Midbrain (tissue), 1 donor: Measurements from ENCODE around the gene CNTN5.

Experiments used
- DNase-seq: peaks from one replicate; lab custom pipeline; 2025; lab: John Stamatoyannopoulos, UW

CNTN5 gene

DNA sequence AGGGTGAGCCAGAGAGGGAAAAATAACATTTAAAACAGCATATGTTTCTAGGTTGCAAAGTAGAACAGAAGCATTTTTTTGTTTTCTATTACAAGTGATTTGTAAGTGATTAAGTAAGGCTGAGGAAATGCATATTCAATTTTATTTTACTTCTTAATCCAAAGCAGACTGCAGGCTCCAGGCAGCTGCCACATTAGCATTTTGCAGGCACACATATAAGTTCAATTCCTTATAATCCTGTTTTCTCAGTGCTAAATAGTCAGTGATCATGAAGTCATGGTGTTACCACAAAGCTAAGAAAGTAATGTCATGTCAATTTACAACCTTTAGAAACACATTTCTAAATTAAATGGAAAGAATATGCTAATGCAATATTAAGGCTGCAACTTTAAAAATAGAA, 149.8 kb downstream of the CNTN5 start:
- no peak for DNase-seq

DNA sequence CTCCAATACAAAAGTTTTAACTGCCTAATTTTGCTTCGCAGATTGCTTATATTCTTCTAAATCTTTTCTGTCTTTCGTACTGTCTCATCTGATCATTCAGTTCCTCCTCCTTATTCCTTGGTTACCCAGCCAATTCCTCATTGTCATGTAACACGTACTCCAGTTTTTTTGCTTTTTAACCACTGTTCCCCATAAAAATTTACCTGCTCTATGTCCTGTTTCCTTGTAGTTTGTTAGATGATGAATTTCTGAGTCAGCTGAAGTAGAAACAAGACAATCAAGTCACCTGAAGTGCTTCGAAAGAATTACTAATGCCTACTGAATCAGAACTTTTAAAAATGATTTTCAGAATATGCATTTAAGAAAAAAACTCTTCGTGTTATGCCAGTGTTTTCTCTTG, 150.6 kb downstream of the CNTN5 start:
- no peak for DNase-seq

DNA sequence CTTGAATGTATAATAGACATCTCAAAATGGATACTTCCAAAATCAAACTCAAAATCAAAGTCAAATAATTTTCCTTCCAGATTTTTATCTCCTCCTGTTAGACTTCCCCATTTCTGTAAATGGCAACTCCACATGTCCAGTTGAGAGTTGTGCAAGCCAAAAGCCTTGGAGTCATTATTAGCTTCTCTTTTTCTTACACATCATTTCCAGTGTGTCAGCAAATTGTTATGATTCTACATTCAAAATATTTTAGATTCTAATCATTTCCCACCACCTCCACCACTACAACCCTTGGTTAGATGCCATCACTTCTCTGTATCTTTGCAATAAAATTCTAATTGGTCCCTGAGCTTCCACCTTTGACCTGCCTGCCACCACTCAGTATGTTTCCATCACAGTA, 155.7 kb downstream of the CNTN5 start:
- DNase-seq, result no peak

DNA sequence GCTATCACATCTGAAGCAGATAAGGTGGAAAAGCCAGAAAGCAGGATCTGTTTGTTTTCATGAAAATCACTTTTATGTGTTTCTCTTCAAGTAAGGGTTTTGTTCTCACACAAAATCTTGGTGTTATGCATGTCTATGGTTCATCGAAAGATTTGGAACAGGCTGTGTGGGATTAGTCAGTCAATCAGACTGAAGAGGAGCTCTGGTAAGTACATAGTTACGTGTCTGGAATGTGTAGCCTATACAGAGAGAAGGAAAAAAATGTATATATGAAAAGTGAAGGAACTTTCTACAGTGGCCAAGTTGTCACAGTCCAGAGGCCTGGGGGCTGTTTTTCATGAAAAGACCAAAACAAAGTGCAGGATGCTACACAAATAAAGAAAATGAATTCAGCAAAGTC, 156.7 kb downstream of the CNTN5 start:
- DNase-seq, result no peak

DNA sequence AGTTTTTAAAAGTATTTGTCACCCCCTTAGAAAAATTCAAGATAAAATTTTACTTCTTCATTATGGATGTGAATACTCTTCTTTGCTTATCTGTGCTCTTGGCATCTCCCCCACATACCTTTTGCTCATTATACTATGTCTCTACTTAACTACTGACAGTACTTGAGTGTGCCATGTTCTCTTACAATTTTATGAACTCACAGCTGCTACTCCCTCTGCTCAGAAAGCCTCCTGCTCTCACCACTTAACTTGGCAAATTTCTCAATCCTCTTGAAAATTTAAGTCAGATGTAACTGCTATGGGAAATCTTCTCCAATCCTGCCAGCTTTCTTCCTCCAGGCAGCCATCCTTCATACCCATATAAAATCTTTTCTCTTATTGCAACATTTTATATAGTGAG, 163.4 kb downstream of the CNTN5 start:
- DNase-seq, result no peak

DNA sequence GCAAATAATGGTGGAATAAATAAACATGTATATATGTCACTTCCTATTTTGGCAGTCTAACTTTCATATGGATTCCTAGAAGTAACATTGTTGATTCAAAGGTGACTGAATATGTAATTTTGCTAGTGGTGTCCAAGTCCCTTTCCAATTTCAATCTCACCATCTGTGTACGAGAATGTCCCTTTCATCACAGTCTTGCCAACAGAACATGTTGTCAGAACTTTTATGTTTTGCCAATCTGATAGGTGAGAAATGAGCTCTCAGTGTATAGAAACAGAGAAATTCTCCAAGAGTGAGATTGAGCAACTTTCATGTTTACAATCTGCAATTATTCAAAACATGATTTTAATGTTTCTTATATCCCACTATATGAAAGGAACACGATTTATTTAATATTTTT, 167.5 kb downstream of the CNTN5 start:
- no peak for DNase-seq

DNA sequence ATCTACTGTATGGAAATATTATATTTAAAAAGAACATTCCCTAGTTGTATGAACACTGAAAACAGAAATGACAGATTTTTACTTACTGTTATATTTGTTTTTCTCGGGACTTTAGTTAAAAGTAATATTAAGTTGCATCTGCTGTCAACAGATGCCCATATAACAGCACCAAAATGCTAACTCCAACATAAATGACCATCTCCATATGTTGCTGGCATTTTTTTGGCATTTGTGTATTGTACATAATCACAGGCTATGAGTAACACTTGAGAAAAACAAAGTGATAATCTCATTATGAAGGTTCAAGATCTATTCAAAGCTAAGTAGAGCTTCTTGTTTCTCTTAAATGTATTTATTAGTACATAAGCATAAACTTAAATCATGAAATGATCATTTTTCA, 172.0 kb downstream of the CNTN5 start:
- DNase-seq, result no peak

DNA sequence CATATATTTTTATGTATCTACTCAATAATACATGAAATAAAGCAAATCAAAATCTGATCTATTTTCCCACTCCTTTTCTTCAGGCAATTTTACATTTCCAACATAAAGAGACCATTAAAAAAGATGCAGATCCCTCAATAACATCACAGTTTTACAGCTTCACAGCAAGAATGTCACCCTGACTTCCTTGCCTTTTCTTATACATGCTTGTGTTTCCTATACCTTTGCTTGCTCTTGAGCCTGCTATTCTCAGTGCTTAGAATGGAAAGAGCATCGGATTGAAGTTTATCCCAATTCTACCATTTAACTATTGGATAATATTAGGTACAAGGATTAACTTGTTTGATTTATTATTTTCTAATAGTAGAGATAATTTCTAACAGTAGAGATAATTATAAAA, 176.7 kb downstream of the CNTN5 start:
- DNase-seq, result no peak

DNA sequence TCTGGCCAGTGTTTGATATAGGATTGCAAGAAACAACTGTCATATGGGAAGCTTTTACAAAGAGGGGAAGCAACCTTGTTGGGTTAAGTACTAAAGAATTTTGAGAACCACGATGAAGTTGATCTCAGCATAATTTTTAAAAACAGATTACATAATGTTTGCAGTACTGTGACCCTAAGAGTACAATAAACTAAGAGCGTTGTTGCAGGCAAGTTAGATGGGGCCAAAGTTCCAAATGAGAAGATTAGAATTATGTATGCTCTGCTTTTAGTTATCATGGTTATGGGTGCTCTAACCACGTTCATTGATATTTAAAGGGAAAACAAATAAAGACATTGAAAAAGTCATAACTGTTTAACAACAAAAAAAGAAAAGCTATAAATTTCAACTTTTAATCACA, 177.5 kb downstream of the CNTN5 start:
- no peak for DNase-seq

DNA sequence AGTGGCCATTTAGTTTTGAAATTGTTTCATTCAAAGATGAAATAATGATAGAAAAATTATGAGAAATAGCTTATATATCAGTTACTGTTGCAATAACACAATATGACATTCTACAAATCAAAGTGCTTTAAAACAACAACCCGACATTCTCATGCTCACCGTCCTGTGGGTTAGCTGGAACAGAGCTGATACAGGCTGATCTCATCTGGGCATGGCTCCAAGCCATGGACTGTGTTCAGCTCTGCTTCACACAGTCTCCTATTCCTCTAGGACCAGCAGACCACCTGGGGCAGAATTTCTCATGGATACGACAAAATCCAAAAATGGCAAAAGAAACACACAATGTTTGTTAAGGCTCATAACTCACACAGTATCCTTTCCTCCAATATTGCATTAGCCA, 178.6 kb downstream of the CNTN5 start:
- peak; percentile 22 for DNase-seq

DNA sequence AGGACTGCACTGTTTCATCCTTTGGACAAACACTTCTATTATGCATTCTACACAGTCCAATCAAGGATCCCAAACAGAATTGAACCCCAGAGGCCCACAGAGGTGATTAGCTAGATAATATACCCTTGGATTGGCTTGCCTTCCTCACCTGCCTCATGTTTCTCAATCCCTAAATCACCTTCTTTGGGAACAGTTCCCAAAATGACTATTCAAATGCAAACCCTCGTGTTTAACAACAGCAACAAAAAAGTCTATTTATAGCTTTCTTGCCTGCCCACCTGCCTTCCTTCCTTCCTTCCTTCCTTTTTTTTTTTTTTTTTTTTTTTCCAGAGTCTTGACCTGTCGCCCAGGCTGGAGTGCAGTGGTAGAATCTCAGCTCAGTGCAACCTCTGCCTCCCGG, 180.0 kb downstream of the CNTN5 start:
- no peak for DNase-seq

DNA sequence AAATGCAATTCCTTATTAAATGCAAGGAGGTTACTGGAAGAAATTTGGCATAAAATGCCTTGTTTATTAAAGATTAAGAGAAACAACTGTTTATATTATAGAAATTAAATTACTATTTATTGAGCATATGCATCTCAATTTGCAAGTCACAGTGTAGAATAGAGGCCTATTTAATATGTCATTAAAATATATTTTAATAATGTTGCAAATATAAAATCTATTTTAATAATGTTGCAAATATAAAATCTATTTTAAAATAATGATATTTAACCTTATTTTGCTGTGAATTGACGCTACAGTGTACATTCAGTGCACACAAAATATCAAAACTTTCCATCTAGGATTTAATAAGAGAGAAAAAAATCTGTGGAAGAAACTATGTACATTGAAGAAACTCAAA, 188.1 kb downstream of the CNTN5 start:
- DNase-seq, result no peak

DNA sequence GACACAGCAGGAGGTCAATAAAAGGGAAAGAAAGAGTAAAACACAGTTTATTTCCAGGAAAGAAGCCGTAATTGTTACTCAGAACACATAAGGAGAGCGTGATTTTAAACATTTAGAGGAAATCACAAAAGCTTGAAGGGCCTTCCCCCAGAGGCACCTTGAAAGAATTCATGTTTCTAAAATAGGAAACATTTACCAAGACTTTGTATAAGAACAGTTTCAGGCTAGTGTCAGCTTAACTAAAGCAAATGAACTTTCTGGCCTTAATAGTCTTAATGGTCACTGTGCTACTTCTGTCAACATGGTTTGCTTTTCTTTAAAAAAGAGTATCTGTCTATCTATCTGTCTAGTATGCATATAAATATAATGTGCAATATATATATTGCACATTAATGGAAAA, 208.8 kb downstream of the CNTN5 start:
- no peak for DNase-seq

DNA sequence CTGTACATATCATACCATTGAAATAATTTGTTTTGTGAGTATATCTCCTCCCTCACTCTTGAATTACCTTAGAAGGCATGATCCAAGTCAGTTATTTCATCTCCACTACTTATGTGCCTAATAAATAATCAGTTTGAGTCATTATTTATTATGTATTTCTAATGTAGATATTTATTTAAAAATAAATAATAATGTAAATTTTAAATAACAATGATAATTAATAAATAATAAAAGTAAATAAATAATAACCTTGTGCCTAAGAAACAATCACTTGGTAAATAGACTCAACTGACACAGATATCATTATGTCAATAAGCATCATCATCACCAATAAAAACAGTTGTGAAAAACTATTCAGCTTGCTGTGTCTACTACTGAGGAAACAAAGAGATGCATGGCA, 213.8 kb downstream of the CNTN5 start:
- no peak for DNase-seq

DNA sequence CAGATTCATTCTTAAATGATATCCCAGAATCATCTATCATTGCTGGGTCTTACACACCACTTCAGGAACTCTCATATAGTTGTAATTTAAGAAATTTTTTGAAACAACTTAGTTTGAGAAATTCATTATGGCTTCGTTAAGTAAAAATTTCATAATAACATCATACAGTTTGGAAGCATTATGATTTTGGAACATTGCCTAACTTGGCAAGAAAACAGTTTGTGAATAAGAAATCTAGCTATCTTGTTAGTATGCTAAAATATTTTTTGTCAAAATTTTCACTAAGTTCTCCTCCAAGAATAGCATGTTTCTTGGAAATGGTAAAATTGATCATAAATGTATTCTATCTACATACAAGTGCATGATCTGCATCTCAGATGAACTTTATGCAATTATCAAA, 217.7 kb downstream of the CNTN5 start:
- no peak for DNase-seq

DNA sequence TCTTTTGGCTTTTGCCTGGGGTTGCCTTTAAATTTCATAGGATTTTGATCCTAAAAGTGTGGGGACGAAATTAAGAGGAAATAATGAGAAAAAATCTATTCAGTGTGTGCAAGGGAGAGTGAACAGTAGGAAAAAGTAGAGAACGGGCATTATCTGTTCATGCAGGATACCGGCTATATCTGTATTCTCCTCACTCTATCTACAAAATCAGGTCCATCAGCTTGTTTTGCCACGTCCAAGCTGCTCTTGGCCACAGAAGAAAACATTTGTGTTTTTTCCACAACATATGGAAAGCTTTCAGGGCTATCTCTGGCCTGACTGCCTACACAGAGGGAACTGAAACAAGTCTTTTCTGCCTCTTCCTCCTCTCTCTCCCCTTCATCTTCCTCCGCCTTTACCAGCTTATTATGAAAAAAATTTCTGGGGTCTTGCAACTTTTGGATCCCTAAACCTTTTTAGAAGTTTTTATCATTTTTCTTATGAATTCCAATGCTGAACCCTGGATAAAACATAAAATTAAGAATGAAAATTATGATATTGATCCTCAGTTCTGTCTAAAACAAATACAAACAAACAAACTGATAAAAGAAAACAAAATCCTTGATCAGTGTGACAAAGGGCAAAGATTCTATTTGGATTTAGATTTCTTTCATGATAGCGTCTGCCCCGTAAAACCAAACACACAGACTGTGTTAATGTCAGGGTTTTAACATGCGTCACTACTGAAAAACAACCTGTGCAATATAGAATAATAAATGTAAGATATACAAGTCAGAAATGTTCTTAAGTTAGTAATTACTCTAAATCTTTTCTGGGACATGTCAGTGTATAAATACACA, 219.7 kb downstream of the CNTN5 start:
- no peak for DNase-seq

DNA sequence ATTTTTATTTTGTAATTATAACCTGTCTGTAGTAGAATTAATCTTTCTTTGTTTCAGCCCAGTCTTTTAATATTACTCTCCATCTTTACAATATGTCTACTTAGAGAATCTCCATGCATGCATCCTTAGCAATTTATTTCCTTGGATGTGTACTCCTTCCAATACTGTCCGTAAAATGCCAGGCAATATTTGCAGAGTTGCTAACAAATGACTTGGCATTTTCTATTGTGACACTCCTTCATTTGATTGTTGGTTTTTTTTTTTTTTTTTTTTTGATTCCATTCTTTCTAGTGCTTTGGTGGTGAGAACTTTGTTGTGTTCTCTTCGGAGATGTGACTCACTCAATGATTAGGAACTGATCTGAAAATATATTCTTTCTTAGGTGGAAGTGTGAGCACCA, 220.3 kb downstream of the CNTN5 start:
- DNase-seq, result no peak

DNA sequence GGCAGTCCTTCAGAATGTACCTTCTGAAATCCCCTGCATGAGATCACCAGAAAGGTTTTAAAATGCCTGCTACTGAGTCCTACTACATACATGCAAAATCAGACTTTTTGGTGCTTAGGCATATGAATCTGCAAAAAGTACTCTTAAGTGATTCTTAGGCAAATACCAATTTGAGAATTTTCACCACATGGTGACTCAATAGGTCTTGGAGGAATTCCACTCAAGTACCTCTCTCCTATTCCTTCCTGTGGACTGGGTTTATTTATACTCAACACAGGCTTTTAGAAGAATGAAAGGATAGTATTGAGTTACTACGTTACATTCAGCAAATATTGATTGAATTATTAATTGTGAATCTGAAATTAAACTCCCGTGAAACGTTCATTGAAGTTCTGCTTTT, 223.9 kb downstream of the CNTN5 start:
- DNase-seq, result no peak

DNA sequence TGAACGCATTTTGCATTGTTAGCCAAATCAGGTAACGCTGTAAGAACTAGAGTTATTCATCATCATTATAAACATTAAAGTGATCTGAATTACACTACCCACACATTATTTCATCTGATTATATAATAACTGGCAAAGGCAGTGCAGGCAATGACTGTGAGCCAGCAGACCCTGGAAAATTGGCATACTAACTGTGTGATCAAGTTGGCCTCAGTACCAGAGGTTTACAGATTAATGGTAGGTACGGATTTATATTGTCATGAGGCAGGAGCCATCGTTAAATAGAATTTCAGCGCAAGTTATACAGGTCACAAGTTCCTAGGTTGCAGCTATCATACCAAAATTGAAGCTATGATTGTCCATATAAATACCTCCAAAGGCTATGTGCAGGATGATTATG, 225.4 kb downstream of the CNTN5 start:
- DNase-seq, result no peak

DNA sequence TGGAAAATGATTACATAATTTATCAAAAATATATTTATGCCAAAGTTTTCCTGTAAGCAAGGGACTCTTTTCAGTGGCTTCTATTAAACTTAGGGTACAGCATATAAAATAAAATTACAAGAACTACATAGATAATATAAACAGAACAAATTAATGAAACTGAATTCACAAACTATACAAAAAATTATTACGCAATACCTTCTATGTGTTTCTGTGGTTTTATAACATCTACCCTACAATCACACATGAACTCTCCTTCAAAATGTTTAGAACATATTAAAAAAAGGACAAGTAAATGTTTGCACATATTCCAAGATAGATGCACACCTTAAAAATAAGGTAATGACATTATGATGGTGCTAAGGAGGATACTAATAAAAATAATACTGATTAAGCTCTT, 235.9 kb downstream of the CNTN5 start:
- DNase-seq, result no peak

DNA sequence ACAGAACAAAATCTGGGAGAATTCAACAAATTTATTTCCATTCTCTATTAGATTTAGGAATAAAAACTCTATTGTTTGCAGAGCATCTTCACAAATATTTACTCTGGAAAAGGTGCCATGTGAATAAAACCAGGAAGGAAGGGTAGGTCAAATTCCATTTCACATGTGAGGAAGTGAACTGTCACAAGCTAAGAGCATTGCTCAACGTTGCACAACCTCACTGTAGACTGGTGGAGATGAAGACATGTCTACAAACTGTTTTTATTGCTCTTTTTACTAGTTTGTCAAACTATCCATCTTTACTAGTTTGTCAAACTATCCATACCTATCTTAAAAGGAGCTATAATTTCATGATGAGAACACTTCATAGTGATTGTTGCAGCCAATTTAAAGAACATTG, 236.4 kb downstream of the CNTN5 start:
- no peak for DNase-seq

DNA sequence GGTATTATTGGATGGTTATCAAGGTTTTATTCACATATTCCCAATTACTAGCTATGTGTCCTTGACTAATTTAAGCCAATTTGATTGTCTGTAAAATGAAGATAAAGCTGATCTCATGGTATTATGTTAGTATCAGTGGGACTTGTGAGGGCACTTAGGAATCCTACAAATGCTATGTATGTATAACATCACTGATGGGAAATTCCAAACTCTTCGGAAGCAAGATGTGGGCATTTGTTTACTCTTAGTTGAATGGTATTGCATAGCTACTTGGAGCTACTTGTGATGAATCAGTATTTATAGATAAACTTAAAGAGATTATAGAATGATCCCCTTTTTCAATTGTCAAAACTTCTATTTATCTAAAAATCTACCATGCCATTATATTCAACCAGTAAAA, 239.9 kb downstream of the CNTN5 start:
- DNase-seq, result no peak

DNA sequence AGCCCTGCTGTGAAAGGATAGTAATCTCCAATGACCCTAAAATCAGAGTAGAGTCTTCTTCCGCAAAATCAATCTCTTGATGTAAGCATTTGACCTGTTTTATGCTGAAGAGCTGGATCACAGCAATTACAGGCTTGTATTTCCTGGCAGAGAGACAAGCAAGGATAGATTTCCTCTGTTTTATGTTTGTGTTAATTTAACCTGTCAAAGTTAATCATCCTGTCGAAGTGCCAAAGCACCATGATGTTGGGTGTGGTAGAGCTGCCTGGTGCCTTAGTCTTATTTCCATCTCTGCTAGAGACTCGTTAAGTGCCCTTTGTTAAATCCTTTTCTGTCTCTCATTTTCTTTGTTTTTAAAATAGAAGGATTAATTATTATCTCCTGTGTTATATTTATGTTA, 248.1 kb downstream of the CNTN5 start:
- DNase-seq, result no peak

DNA sequence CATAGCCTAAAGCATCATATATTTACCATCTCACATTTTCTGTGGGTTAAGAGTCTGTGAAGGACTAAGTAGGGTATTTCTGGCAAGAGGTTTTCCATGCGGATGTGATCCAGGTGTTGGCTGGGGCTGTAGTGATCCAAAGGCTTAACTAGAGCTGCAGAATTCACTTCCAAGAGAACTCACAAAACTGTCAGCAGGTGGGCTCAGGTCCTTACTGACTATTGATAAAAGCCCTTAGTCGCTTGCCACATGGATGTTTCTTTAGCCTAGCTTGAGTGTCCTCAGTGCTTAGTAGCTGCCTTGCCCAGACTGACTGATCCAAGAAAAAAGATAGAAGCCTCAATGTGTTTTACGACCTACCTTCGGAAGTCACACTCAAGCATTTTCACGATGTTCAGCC, 250.8 kb downstream of the CNTN5 start:
- no peak for DNase-seq
